GM18498 (cell line): ENCODE results near the gene KIF9.
"Not testable (repeated sequence)": the region's sequence is repeated elsewhere in the genome, so short reads cannot be mapped to it uniquely, and the experiment has no call there.

Source experiments
- ATAC-seq: cut with Tn5 transposase; IDR thresholded peaks from one replicate; pipeline ENCODE4 v1.9.1; 2021; ENCODE audit warnings: mild to moderate bottlenecking, moderate library complexity; ENCODE audit not compliant: unreplicated experiment

KIF9 gene, protein sequence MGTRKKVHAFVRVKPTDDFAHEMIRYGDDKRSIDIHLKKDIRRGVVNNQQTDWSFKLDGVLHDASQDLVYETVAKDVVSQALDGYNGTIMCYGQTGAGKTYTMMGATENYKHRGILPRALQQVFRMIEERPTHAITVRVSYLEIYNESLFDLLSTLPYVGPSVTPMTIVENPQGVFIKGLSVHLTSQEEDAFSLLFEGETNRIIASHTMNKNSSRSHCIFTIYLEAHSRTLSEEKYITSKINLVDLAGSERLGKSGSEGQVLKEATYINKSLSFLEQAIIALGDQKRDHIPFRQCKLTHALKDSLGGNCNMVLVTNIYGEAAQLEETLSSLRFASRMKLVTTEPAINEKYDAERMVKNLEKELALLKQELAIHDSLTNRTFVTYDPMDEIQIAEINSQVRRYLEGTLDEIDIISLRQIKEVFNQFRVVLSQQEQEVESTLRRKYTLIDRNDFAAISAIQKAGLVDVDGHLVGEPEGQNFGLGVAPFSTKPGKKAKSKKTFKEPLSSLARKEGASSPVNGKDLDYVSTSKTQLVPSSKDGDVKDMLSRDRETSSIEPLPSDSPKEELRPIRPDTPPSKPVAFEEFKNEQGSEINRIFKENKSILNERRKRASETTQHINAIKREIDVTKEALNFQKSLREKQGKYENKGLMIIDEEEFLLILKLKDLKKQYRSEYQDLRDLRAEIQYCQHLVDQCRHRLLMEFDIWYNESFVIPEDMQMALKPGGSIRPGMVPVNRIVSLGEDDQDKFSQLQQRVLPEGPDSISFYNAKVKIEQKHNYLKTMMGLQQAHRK

DNA sequence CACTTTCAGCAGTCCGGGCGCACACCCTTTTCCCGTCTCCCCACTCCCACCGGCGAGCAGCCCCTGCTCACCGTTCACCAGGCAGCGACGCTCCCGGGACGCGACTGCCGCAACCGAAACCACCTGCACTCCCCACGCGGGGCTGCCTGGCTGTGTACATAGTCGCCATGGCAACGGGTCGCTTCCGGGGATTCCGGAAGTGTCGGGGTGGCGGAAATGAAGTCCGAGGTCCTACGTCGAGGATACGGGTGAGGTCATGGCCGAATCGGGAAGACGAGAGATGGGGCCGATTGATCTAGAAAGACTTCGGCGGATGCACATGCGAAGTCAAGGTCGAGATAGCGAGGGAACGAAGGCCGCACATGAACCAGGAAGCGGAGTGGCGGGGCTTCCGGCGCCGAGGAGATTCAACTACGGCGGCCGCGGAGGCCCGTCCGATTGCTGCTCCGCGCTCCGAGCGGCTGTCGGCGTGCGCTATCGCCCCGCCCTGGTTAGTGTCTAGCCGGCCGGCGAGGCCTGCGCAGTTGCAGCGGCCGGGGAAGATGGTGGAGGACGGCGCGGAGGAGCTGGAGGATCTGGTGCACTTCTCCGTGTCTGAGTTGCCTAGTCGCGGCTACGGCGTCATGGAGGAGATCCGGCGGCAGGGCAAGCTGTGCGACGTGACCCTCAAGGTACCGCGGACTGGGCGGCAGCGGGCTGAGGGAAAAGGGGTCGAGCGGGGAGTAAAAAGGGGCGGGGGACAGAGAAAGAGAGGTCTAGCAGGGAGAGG is at the start of gene KIF9, which contains the start of gene KLHL18:
Gene KIF9, minus strand, starts transcription at position 376 of the 769 bp plus-strand sequence. CDS start 5,425 bp downstream, outside the sequence.
Gene KLHL18, plus strand, starts transcription at position 521 of the 769 bp plus-strand sequence. Its CDS starts 22 bp downstream, at position 543.
- peak; percentile 86 for ATAC-seq

DNA sequence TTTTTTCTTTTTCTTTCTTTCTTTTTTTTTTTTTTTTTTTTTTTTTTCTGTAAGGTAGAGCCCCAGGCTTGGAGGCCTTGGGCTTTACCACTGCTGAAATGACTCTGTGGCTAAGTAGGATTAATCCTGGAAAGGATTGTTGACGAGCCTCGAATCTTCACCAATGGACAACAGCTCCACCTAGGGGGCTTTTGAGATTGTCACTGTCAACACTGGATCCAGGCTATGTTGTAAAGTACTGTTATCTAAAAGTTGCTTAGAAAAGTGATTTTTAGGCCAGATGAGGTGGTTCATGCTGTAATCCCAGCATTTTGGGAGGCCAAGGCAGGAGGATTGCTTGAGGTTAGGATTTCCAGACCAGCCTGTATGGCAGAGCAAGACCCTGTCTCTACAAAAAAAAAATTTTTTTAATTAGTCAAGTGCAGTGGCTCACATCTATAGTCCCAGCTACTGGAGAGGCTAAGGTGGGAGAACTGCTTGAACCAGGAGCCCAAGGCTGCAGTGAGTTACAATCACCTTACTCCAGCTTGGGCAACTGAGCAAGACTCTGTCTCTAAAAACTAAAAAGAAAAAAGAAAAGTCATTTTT is 41.8 kb upstream of the KIF9 start:
- ATAC-seq, result no peak

DNA sequence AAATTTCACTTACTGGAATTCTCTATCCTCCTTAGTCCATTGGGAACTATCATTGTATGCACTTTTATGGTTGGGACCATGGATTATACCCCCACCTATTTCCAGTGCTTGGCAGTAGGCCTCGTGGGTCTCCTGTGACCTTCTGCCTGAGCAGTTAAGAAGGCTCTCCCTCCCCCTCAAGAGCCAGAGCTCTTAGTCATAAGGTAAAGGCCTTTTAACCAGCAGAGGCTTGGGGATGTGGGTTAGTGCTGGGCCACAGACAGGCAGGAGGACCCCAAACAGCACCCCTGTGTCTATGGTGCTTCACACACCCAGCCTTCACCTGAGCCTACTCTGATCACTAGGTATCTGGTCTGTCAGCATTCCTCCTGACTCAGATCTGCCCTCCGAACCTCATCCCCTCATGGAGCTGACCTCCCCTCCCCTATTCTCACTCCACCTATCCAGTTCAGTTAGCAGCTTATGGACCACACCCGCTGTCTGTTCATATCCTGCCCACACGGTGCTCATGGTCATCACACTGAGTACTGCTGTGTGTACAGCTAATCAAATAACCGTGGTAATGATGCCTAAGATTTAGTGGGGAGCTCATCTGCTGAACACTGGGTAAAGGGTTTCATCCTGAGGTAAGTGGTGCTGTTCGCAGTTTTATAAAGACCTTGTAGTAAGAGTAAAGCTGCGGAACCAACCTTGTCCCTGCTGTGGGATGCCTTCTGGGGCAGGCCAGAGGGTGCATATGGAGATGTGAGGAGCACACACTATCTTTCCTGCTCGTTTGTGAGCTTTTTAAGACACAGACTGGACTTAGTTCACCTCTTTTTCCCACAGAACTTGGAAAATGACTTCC is 41.1 kb upstream of the KIF9 start:
- ATAC-seq, result no peak

DNA sequence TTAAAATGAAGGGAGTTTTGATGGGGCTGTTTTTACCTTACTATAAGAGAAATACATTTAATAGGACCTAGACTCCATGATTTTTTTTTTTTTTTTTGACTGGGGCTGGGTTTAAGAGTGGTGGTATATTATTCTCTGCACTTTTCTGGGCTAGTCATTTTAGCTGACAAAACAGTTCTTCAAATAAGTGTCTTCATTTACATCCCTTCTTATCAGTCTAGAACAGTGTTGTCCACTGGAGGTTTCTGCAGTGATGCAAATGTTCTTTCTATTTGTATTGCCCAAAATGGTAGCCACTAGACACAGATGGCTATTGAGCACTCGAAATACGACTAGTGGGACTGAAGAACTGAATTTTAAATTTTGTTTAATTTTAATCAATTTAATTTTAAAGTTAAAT is 37.4 kb upstream of the KIF9 start:
- ATAC-seq, result no peak

DNA sequence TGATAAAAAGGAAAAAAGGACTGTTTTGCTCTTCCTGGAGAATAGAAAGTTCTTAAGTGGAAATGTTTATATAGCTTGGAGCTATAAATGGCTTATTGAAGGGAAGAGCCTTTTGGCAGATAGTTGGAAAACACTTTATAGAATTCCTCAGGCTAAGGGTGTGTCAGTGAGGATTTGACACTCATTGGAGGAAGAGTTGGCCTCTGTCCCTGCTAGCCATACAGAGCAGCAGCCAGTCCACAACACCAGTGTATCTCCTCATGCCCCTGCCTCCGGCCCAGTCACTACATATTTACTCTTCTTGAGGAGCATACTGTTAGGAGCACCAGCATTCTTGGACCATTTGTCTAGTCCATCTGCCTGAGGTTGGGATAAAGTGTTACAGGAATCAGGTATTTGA is 36.3 kb upstream of the KIF9 start:
- no peak for ATAC-seq

DNA sequence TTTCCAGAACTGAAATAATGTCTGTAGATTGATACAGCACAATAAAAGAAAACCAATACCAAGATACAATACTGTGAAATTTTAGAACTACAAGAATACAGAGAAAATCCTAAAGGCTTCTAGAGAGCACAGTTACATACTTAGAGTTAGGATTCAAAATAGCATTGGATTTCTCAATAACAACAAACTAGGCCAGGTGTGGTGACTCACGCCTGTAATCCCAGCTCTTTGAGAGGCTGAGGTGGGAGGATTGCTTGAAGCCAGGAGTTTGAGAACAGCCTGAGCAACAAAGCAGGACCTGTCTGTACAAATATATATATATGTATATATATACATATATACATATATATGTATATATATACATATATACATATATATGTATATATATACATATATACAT is 33.6 kb upstream of the KIF9 start:
- ATAC-seq, result not testable (repeated sequence)

DNA sequence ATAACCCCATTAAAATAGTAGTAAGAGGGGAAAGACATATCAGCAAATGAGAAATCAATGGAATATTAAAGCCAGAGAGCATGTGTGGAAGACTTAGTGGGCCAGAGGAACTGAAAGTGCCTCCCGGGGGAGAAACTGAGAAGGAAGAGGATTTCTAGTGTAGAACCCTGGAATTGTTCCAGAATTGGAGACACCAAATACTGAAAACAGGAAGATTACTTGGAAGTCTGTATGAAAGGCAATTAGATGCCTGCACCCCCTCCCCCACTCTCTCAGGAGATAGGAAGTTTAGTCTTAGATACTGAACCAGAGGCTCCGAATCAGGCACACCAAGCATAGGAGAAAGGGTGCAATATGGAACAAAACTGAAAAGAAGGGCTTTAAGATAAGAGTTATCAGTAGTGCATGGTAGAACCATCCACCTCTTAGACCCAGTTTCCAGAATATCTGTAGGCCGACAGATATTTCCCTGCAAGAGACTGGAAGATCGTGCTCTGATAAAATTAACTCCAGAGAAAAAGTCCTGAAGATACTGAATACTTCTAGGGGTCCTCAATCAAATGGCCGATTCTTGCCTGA is 32.6 kb upstream of the KIF9 start:
- ATAC-seq, result no peak

DNA sequence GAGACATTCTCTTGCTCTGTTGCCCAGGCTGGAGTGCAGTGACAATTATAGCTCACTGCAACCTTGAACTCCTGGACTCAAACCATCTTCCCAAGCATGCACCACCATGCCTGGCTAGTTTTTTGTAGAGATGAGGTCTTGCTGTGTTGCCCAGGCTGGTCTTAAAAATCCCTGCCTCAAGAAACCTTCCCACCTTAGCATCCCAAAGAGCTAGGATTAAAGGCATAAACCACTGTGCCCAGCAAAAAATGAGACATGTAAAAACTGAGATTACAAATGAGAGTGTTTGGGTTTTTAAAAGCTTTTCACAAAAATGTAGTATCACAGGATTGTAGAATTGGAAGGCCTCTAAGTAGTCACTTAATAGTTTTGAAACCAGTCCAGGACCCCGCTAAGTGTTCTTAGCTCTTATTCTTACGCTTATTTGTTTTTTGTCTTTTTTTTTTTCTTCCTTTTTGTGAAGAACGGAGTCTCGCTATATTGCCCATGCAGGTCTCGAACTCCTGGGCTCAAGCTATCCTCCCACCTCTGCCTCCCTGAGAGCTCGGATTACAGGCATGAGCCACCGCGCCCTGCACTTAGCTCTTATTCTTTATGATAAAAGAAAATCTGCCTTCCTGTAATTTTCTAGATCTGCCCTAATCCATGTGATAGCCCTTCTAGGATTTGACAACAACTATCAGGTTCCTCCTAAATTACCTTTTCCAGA is 31.6 kb upstream of the KIF9 start:
- no peak for ATAC-seq

DNA sequence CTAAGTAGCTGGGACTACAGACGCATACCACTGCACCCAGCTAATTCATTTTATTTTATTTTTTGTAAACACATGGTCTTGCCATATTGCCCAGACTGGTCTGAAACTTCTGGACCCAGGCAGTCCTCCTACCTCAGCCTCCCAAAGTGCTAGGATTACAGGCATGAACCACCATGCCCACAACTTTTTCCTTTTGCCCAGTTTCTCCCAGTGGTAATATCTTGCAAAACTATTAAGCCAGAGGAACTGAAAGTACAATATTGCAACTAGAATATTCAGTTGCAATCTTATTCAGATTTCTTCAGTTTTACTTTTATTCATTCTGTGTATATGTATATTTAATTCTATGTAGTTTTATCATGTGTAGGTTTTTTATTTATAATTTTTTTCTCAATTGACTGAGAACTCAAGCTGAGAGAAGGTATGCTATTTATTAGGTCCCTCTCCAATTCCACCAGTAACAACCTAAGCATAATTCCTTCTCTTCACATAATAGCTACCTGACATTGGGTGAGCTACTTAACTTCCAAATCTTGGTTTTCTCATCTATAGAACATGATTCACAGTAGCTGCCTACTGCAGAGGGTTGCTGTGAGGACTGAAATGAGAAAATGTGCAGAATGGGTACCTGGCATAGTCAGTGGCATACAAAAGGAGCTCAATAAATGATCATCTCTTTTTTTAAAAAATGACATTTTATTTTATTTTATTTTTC is 30.9 kb upstream of the KIF9 start:
- no peak for ATAC-seq

DNA sequence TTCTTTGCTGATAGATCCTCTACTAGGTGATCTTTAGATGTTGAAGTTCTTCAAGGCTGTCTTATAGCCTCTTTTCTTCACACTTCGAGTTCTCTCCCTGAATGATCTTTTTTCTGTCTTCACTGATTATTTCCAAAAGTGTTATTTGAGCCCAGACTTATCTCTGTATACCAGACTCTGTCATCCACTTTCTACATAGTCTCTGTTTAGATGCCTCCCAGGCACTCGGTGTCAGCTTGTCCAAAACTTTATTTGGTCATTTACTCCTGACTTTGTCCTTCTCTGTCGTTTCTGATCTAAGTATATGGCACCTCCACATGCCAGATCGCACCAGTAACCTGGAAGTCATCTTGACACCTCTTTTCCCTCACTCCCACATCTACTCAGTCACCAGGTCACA is 27.8 kb upstream of the KIF9 start:
- no peak for ATAC-seq

DNA sequence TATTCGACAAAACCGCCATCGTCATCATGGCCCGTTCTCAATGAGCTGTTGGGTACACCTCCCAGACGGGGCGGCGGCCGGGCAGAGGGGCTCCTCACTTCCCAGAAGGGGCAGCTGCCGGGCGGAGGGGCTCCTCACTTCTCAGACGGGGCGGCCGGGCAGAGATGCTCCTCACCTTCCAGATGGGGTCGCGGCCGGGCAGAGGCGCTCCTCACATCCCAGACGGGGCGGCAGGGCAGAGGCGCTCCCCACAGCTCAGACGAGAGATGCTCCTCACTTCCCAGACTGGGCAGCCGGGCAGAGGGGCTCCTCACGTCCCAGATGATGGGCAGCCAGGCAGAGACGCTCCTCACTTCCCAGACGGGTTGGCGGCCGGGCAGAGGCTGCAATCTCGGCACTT is 26.6 kb upstream of the KIF9 start:
- not testable (repeated sequence) for ATAC-seq

DNA sequence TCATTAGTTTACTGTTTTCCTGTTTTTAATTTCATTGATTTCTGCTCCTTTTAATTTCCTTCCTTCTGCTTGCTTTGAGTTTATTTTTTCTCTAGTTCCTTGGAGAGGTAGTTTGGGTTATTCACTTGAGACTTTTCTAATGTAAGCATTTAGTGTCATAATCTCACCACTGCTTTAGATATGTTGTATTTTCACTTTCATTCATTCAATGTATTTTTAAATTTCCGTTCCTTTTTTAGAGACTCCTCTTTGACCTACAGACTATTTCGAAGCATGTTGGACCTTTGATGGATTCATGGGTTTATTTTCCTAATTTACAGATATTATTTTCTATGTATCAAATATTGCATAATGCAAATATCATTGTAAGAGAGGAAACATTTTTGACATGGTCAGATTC is 23.4 kb upstream of the KIF9 start:
- no peak for ATAC-seq

DNA sequence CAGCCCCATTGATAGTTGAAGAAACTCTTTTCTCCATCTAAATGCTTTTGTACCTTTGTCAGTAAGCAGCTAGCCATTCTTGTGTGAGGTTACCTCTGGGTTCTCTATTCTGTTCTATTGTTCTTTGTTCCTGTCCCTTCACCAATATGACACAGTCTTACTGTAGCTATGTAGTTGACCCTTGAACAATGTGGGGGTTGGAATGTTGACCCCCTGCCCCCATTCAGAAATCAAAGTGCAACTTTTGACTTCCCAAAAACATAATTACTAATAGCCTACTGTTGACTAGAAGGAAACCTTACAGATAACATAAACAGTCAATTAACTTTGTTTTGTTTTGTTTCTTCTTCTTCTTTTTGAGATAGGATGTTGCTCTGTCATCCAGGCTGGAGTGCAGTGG is 18.9 kb upstream of the KIF9 start:
- no peak for ATAC-seq

DNA sequence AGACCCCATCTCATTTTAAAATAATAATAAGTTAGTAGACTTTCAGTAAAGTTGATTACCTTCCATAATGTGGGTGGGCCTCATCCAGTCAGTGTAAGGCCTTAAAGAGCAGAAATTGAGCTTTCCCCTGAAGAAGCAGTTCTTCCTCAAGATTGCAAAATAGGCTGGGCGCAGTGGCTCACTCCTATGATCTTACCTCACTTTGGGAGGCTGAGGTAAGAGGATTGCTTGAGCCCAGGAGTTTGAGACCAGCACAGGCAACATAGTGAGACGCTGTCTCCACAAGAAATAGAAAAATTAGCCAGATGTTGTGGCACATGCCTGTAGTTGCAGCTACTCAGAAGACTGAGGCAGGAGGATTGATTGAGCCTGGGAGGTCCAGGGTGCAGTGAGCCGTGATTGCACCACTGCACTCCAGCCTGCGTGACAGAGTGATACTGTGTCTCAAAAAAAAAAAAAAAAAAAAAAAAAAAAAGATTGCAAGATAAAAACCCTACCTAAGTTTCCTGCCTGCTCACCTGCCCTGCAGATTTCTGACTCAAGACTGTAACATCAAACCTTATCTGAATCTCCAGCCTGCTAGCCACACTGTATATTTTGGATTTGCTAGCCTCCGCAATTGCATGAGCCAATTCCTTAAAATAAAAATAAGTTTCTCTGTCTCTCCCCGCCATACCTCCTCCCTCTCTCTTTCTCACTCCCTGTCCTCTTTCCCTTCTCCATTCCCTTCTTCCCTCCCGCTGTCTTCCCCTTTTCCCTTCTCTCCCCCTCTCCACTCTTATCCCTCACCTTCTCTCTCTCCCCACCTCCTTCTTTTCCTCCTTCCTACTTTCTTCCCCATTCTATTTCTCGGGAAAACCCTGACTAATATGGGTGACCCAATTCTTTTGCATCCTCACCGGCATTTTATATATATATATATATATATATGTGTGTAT is 17.1 kb upstream of the KIF9 start:
- ATAC-seq, result no peak

DNA sequence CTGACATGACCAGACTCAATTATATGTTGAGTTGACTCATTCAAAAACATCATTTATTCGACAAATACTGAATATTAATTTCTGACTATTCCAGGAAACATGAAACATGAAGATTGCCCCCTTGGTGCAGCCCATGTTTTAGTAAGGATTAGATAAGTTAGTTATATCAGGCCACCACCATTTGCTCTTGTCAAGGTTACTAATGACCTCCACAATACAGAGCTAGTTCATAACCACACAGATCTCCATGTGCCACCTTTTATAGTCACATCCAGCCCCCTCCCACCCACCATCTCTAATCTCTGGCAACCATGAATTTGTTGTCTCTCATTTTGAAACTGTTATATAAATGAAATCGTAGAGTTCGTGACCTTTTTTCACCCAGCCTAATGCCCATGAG is 15.8 kb upstream of the KIF9 start:
- ATAC-seq, result no peak

DNA sequence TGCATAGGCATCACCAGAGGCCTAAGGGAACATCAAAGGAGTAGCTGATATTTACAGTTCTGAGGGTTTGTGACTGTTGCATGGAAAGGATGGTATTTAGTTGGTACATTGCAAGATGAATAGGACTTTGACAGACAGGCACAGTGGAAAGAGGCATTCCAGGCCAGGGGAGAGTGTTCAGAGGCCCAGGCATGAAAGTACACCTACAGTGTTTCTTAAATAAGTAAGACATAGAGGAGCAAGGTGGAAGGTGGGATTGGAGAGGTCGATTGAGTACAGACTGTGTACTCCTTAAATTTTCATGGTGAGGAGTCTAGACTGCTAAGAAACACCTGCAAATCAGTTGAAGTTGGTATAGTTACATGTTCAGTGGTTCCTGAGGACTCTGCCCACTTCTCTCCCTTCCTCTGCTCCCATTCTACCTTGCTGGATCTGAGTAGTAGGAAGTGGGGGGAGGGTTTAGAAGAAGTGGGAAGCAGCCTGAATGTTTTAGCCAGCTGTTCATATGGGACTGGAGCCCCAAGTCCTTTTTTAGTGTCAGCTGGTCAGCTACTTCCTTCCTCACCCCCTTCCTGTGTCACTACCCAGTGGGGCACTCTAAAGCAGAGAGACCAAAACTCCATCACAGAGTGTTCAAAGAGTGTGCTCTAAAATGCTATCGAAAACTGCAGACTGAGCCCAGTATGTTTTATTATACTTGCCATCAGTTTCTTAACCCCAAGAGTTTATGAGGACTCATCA is 14.1 kb upstream of the KIF9 start:
- no peak for ATAC-seq

DNA sequence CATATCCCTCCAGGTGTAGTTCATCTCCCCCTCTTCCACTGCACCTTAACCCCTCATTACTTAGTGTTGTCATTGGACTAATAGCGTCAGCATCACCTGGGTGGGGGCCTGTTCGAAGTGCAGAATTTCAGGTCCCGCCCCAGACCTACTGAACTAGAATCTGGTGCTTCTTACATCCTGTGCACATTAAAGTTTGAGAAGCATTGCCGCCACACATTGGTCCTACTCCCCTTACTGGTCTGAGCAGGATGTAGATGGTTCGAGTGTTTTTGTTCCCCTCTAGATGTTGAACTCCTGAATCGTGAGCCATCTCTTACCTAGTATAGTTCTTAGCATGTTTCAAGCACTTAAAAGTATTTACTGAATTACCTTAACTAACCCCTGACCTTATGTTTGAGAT is 13.4 kb upstream of the KIF9 start:
- ATAC-seq, result no peak
